HepG2 (cell line): ENCODE measurements around the gene TUT4. TPM values are rescaled to one million over a fixed set of nuclear protein-coding genes. Genes with fewer than 3 reads are reported as not detected.

ENCODE experiments used
- AGO2 ChIP-seq: fragments of 200-400 bp; formaldehyde crosslinking; optimal IDR thresholded peaks from 2 replicates; pipeline ENCODE3; 2017; ENCODE audit warnings: mild to moderate bottlenecking, low read depth, low read length, moderate library complexity
- DBP ChIP-seq: sonication (generic); formaldehyde crosslinking; IDR thresholded peaks from 2 replicates; pipeline ENCODE4 v1.4.0; 2020; ENCODE audit warnings: missing genetic modification reagents; ENCODE audit errors: not compliant biosample characterization
- FOXA3 ChIP-seq: IDR thresholded peaks from 2 replicates; pipeline ENCODE4 v1.6.1; 2016; ENCODE audit warnings: missing genetic modification reagents, missing compliant biosample characterization
- HNF4A ChIP-seq: sonication (generic); formaldehyde crosslinking; IDR thresholded peaks from 2 replicates; pipeline ENCODE4 v1.4.0; 2020; ENCODE audit warnings: missing genetic modification reagents
- KLF13 ChIP-seq: sonication (generic); formaldehyde crosslinking; IDR thresholded peaks from 2 replicates; pipeline ENCODE4 v1.4.0; 2020; ENCODE audit warnings: mild to moderate bottlenecking, missing genetic modification reagents
- MTA3 ChIP-seq: sonication (generic); formaldehyde crosslinking; IDR thresholded peaks from 2 replicates; pipeline ENCODE4 v1.4.0; 2020; ENCODE audit warnings: missing genetic modification reagents
- MXD3 ChIP-seq: IDR thresholded peaks from 2 replicates; pipeline ENCODE4 v1.6.1; 2016; ENCODE audit warnings: mild to moderate bottlenecking, missing biosample characterization, missing genetic modification reagents
- SNAPC4 ChIP-seq: sonication (generic); formaldehyde crosslinking; IDR thresholded peaks from 2 replicates; pipeline ENCODE4 v1.4.0; 2020; ENCODE audit warnings: mild to moderate bottlenecking, missing genetic modification reagents
- THAP7 ChIP-seq: sonication (generic); formaldehyde crosslinking; IDR thresholded peaks from 2 replicates; pipeline ENCODE4 v1.8.1; 2023; ENCODE audit warnings: mild to moderate bottlenecking, missing genetic modification reagents
- U2AF1 ChIP-seq: fragments of 200-400 bp; formaldehyde crosslinking; optimal IDR thresholded peaks from 2 replicates; pipeline ENCODE3; 2017; ENCODE audit warnings: mild to moderate bottlenecking, low read depth, low read length
- ZNF180 ChIP-seq: sonication (generic); formaldehyde crosslinking; IDR thresholded peaks from 2 replicates; pipeline ENCODE4 v1.4.0; 2020; ENCODE audit warnings: low read depth, missing genetic modification reagents, borderline replicate concordance
- ZNF274 ChIP-seq: sonication (generic); formaldehyde crosslinking; IDR thresholded peaks from 2 replicates; pipeline ENCODE4 v1.5.1; 2020; ENCODE audit warnings: mild to moderate bottlenecking, missing genetic modification reagents
- ZNF350 ChIP-seq: sonication (generic); formaldehyde crosslinking; IDR thresholded peaks from 2 replicates; pipeline ENCODE4 v1.4.0; 2020; ENCODE audit warnings: mild to moderate bottlenecking, low read depth, missing genetic modification reagents, borderline replicate concordance
- ZNF430 ChIP-seq: sonication (generic); formaldehyde crosslinking; IDR thresholded peaks from 2 replicates; pipeline ENCODE4 v1.9.0; 2021; ENCODE audit warnings: mild to moderate bottlenecking, missing genetic modification reagents
- ZNF609 ChIP-seq: sonication (generic); formaldehyde crosslinking; IDR thresholded peaks from 2 replicates; pipeline ENCODE4 v1.4.0; 2020; ENCODE audit warnings: mild to moderate bottlenecking, missing genetic modification reagents, borderline replicate concordance
- ZNF790 ChIP-seq: sonication (generic); formaldehyde crosslinking; IDR thresholded peaks from 2 replicates; pipeline ENCODE4 v1.8.0; 2022; ENCODE audit warnings: missing genetic modification reagents, mild to moderate bottlenecking, borderline replicate concordance
- polyA plus RNA-seq, 8 experiments: library from polyadenylated mRNA; depleted of rRNA in 3 of 8; stranded (reverse) in 7 of 8; unstranded in 1 of 8; fragments of >200 nt; fragmentation: Illumina TruSeq in 4 of 8; extraction: Trizol in 4 of 8; gene quantifications; 2 replicates each; pipeline versions ENCODE4 v1.2.1 to v1.2.3, GENCODE V29; 2011 to 2016; ENCODE audit warnings: low read depth in 4 of 8, missing spikeins in 1 of 8, mixed read lengths in 1 of 8; ENCODE audit not compliant: insufficient read depth in 1 of 8
- total RNA-seq, 5 experiments: library from RNA; depleted of rRNA; stranded (reverse); fragments of >200 nt; fragmentation: Illumina TruSeq; extraction: Trizol; gene quantifications; 2 replicates each; pipeline ENCODE4 v1.2.3, GENCODE V29; 2016; ENCODE audit warnings: low read depth in 1 of 5

The TUT4 gene
- total and polyA plus RNA-seq, 2 of the 13 experiments (the other 11 are each of a cell fraction or from before 2014, with no cell fraction given) = 44.7 to 53.5 TPM

GRCh38 chr1:52552505-52553361 is at the start of gene TUT4 (continued):
- no peak for TF ChIP-seq DBP (CRISPR knock-in tag)
- no peak for TF ChIP-seq ZNF180 (CRISPR knock-in tag)
- TF ChIP-seq KLF13 = 0 out of 2 replicates have a peak, but pooled peaks have one; percentile 17
- peak; percentile 81 for TF ChIP-seq AGO2
- peak; percentile 43; the same call in 1 of the 2 replicates for TF ChIP-seq ZNF274 (CRISPR knock-in tag)
- peak; percentile 73; the same call in 1 of the 2 replicates for TF ChIP-seq ZNF790
- TF ChIP-seq U2AF1 = peak; percentile 75
- no peak for TF ChIP-seq ZNF609 (CRISPR knock-in tag)
- peak; percentile 75 for TF ChIP-seq MXD3 (CRISPR knock-in tag)
- 0 out of 2 replicates have a peak, but pooled peaks have one; percentile 57 for TF ChIP-seq ZNF350 (CRISPR knock-in tag)
- TF ChIP-seq HNF4A (CRISPR knock-in tag) = peak; percentile 4; the same call in 1 of the 2 replicates
- TF ChIP-seq SNAPC4 = peak; percentile 81; the same call in 1 of the 2 replicates
- no peak for TF ChIP-seq MTA3 (CRISPR knock-in tag)
- TF ChIP-seq ZNF430 (CRISPR knock-in tag) = 0 out of 2 replicates have a peak, but pooled peaks have one; percentile 31
- TF ChIP-seq FOXA3 (CRISPR knock-in tag) = no peak
- TF ChIP-seq THAP7 (CRISPR knock-in tag) = peak; percentile 66; the same call in 1 of the 2 replicates
